Measurements from ENCODE around the gene DUOXA1. TPM values are rescaled to one million over a fixed set of nuclear protein-coding genes. Genes with fewer than 3 reads are reported as not detected.
"Not testable (repeated sequence)": the region's sequence is repeated elsewhere in the genome, so short reads cannot be mapped to it uniquely, and the experiment has no call there.

Gene DUOXA1
- total RNA-seq, 1 experiment from 2014 or later = 0.09 TPM

GRCh38 chr15:45079201-45079600, 50.5 kb downstream of the DUOXA1 start:
- H3K36me3 Mint-ChIP-seq; H3K9me3 Mint-ChIP-seq; H3K4me3 Mint-ChIP-seq; H3K4me1 Mint-ChIP-seq; H3K27ac Mint-ChIP-seq; POLR2A ChIA-PET; H3K27me3 Mint-ChIP-seq (ENCODE audit: low read depth); DNase-seq (ENCODE audit: low spot score); ATAC-seq: not testable (repeated sequence)
- CTCF ChIA-PET = interaction anchor here (0.6 kb wide), 1 partner anchor 31 kb away, joined by 3 read pairs; no protein-coding TSS in a partner anchor

- H3K4me1 Mint-ChIP-seq; H3K27me3 Mint-ChIP-seq (ENCODE audit: low read depth); ATAC-seq; CTCF ChIA-PET; H3K9me3 Mint-ChIP-seq; POLR2A ChIA-PET; DNase-seq (ENCODE audit: low spot score); H3K4me3 Mint-ChIP-seq; H3K36me3 Mint-ChIP-seq; H3K27ac Mint-ChIP-seq: not testable (repeated sequence)
Observed at GRCh38 chr15:45077391-45077790, 52.3 kb downstream of the DUOXA1 start.

GRCh38 chr15:45075440-45076320, 54.0 kb downstream of the DUOXA1 start:
- H3K27me3 Mint-ChIP-seq (ENCODE audit: low read depth); H3K4me1 Mint-ChIP-seq; H3K9me3 Mint-ChIP-seq; H3K36me3 Mint-ChIP-seq; ATAC-seq; H3K4me3 Mint-ChIP-seq; POLR2A ChIA-PET; DNase-seq (ENCODE audit: low spot score); CTCF ChIA-PET; H3K27ac Mint-ChIP-seq: not testable (repeated sequence)

GRCh38 chr15:45073602-45074001, 56.1 kb downstream of the DUOXA1 start:
- CTCF ChIA-PET; H3K36me3 Mint-ChIP-seq; H3K4me1 Mint-ChIP-seq; H3K4me3 Mint-ChIP-seq; POLR2A ChIA-PET; ATAC-seq; H3K27me3 Mint-ChIP-seq (ENCODE audit: low read depth); H3K27ac Mint-ChIP-seq; H3K9me3 Mint-ChIP-seq; DNase-seq (ENCODE audit: low spot score): not testable (repeated sequence)

- H3K36me3 Mint-ChIP-seq = peaks cover 13% of the 10 kb centered on the region
- H3K4me1 Mint-ChIP-seq; H3K27ac Mint-ChIP-seq; DNase-seq (ENCODE audit: low spot score); H3K27me3 Mint-ChIP-seq (ENCODE audit: low read depth); ATAC-seq; H3K4me3 Mint-ChIP-seq; H3K9me3 Mint-ChIP-seq; POLR2A ChIA-PET: not testable (repeated sequence)
- CTCF ChIA-PET = interaction anchor here (2.1 kb wide), 1 partner anchor 48 kb away, joined by 7 read pairs; no protein-coding TSS in a partner anchor
Observed at GRCh38 chr15:45069942-45070360, 59.7 kb downstream of the DUOXA1 start.

Other genes with a start within 250 kb of the DUOXA1 start
- not detected in 3 replicates for gene TERB2, start 173.2 kb downstream of the DUOXA1 start, total RNA-seq (2021)
- 46.2 to 48.9 TPM (median 46.4 TPM) in 3 replicates for gene SORD, start 106.7 kb downstream of the DUOXA1 start, total RNA-seq (2021)
- 0.13 to 0.27 TPM (median 0.14 TPM) in 3 replicates for gene DUOX2, start 15.7 kb downstream of the DUOXA1 start, total RNA-seq (2021)
- gene DUOXA2, start 15.6 kb downstream of the DUOXA1 start, total RNA-seq (2021) = 0.11 TPM in 1 of 3 replicates, not detected in the others
- gene DUOX1, start 115 bp upstream of the DUOXA1 start, total RNA-seq (2021) = 1.3 to 2.1 TPM (median 1.3 TPM) in 3 replicates
- gene SHF, start 58.1 kb upstream of the DUOXA1 start, total RNA-seq (2021) = 30.6 to 33.1 TPM (median 31.0 TPM) in 3 replicates
- gene SLC28A2, start 122.4 kb upstream of the DUOXA1 start, total RNA-seq (2021) = 0.20 TPM in 1 of 3 replicates, not detected in the others
- 10.1 to 18.0 TPM (median 17.0 TPM) in 3 replicates for gene GATM, start 248.7 kb upstream of the DUOXA1 start, total RNA-seq (2021)